Right lobe of liver (tissue), 6 donors: ENCODE results near the gene PDZD4. TPM values are rescaled to one million over a fixed set of nuclear protein-coding genes. Genes with fewer than 3 reads are reported as not detected.

Experiments
- ATAC-seq, 4 donors: fragments of 200-7000 bp; cut with Tn5 transposase; one replicate each; pipeline ENCODE4 v1.9.1; 2020; ENCODE audit warnings: mild to moderate bottlenecking in 4 of 4, moderate library complexity in 4 of 4
- DNase-seq, 3 donors: peaks; one replicate each; pipeline ENCODE4 v3.0.0-alpha.2; 2020
- H3K27ac ChIP-seq, 3 donors: fragments of 200-600 bp; one replicate each; pipeline ENCODE4 v1.8.0; 2022
- H3K27me3 ChIP-seq, 2 donors: fragments of 200-600 bp; one replicate each; pipeline ENCODE4 v1.8.0; 2022
- H3K36me3 ChIP-seq, 4 donors: fragments of 200-600 bp; sonication (generic) in 1 of 4; one replicate each; pipeline versions ENCODE4 v1.5.1 to v1.8.0; 2017 to 2022; ENCODE audit warnings: control low read depth in 1 of 4
- H3K4me1 ChIP-seq, 4 donors: fragments of 200-600 bp; sonication (generic) in 1 of 4; one replicate each; pipeline versions ENCODE4 v1.5.1 to v1.8.0; 2017 to 2022; ENCODE audit warnings: control low read depth in 1 of 4
- H3K4me3 ChIP-seq, 3 donors: fragments of 200-600 bp; one replicate each; pipeline ENCODE4 v1.8.0; 2022
- H3K9me3 ChIP-seq, 4 donors: fragments of 200-600 bp; sonication (generic) in 1 of 4; one replicate each; pipeline versions ENCODE4 v1.5.1 to v1.8.0; 2017 to 2022; ENCODE audit warnings: control low read depth in 1 of 4
- POLR2A ChIP-seq: fragments of 450-650 bp; IDR thresholded peaks from one replicate; pipeline ENCODE4 v1.6.1; 2017; ENCODE audit warnings: antibody characterized with exemption, mild to moderate bottlenecking
- WGBS: methylation state at CpG from one replicate; pipeline ENCODE4 v1.1.6; 2018; ENCODE audit warnings: low coverage, low lambda C conversion rate; ENCODE audit not compliant: insufficient coverage; ENCODE audit errors: missing lambda C conversion rate; 5-methylcytosine and 5-hydroxymethylcytosine counted together
- intact Hi-C, 2 donors: fragments of 100-400 bp; cut with DNase I; formaldehyde crosslinking; loops; one replicate each; pipeline versions ENCODE4 v1.11.2 to v1.14.1; 2022
- total RNA-seq, 6 experiments: library from RNA; depleted of rRNA in 2 of 6; stranded (reverse); fragments of >200 nt in 2 of 6; fragmentation: NEBNext Ultra II Directional in 3 of 6; extraction: Animal tissue kit (Norgen Biotek cat#: 25700) in 3 of 6; gene quantifications; one replicate each; pipeline versions ENCODE4 v1.1.0 to v1.2.4, GENCODE V29; 2016 to 2023
- TF ChIP-seq, protein P1 (sequence below), 4 donors: fragments of 200-600 bp in 3 of 4; fragments of 450-650 bp in 1 of 4; IDR thresholded peaks; one replicate each; pipeline versions ENCODE4 v1.5.1 to v1.8.0; 2016 to 2022; ENCODE audit warnings: antibody characterized with exemption in 4 of 4, mild to moderate bottlenecking in 2 of 4
- donor health status: DM: no; HTN: yes; CAD: no.
- donor health status: DM: no; HTN: no; CAD: no.
- donor health status: DM: no; HTN: no; CAD: no.
- donor health status: DM: no; HTN: yes; CAD: no.
- donor health status: DM: no; HTN: yes; CAD: no.

The PDZD4 gene
- total RNA-seq, 6 experiments from 2014 or later: 0.61 to 2.3 (median 1.5) TPM

DNA sequence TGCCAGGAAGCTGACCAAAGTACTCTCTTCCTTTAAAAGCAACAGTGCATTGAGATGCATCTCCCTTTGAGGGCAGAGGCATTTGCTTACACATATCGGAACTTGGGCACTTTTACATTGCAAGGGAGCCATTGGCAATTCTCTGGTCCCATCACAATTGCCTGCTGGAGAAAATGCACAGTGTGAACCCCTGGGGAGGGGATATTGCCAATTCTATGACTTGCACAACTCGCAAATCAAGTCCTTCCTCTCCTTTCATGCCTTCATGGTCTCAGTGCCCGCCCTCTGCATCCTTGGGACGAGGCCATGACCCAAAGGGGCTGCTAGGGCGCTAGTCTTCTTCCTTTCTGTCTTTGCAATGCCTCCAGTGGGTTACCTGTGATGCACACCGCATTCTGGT is 14.9 kb upstream of the PDZD4 start:
- Histone ChIP-seq H3K4me3 (no peak overlapping the region), H3K27ac (no peak overlapping the region), H3K36me3 (no peaks in the 10 kb centered on the region), H3K9me3 (no peaks in the 10 kb centered on the region), H3K27me3 (peaks cover 0 to 5% of the 10 kb centered on the region in 2 donors), H3K4me1 (no peaks in the 10 kb centered on the region)
- no peak for ATAC-seq
- TF ChIP-seq POLR2A: no peak
- TF ChIP-seq, protein P1, sequence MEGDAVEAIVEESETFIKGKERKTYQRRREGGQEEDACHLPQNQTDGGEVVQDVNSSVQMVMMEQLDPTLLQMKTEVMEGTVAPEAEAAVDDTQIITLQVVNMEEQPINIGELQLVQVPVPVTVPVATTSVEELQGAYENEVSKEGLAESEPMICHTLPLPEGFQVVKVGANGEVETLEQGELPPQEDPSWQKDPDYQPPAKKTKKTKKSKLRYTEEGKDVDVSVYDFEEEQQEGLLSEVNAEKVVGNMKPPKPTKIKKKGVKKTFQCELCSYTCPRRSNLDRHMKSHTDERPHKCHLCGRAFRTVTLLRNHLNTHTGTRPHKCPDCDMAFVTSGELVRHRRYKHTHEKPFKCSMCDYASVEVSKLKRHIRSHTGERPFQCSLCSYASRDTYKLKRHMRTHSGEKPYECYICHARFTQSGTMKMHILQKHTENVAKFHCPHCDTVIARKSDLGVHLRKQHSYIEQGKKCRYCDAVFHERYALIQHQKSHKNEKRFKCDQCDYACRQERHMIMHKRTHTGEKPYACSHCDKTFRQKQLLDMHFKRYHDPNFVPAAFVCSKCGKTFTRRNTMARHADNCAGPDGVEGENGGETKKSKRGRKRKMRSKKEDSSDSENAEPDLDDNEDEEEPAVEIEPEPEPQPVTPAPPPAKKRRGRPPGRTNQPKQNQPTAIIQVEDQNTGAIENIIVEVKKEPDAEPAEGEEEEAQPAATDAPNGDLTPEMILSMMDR (IDR thresholded peaks at IDR 0.05): no peak
- intact Hi-C loops: no loop called here
- DNase-seq: no peak
- WGBS: 15% methylated on average over 5 of the region's 6 CpGs

GRCh38 chrX:153844509-153845082 is 14.3 kb upstream of the PDZD4 start:
- Histone ChIP-seq H3K4me3 (no peak overlapping the region), H3K27ac (no peak overlapping the region), H3K4me1 (no peaks in the 10 kb centered on the region), H3K27me3 (peaks cover 0 to 5% of the 10 kb centered on the region in 2 donors), H3K36me3 (no peaks in the 10 kb centered on the region), H3K9me3 (no peaks in the 10 kb centered on the region)
- ATAC-seq: no peak
- WGBS: 9% methylated on average over 6 of the region's 6 CpGs
- DNase-seq: no peak
- intact Hi-C loops: no loop called here
- TF ChIP-seq POLR2A: no peak
- TF ChIP-seq, protein P1 (IDR thresholded peaks at IDR 0.05): no peak

DNA sequence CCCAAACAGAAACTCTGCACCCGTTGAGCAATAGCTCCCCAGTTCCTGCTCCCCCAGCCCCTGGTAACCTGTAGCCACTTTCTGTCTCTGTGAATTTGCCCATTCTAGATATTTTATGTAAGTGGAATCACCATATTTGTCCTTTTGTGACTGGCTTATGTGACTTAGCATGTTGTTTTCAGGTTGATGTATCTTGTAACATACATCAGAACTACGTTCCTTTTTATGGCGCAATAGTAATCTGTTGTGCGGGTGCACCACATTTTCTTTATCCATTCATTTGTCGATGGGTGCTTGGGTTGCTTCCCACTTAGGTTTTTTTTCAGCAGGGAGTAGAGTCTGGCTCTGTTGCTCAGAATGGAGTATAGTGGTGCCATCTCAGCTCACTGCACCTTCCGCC is 6.6 kb upstream of the PDZD4 start:
- Histone ChIP-seq H3K27ac (no peak overlapping the region), H3K4me3 (no peak overlapping the region), H3K4me1 (no peaks in the 10 kb centered on the region), H3K36me3 (no peaks in the 10 kb centered on the region), H3K9me3 (no peaks in the 10 kb centered on the region), H3K27me3 (no peaks in the 10 kb centered on the region)
- DNase-seq (no peak), ATAC-seq (no peak)
- intact Hi-C loops: no loop called here
- 74% methylated on average over 4 of the region's 6 CpGs for WGBS
- TF ChIP-seq, protein P1 (IDR thresholded peaks at IDR 0.05): no peak
- no peak for TF ChIP-seq POLR2A

DNA sequence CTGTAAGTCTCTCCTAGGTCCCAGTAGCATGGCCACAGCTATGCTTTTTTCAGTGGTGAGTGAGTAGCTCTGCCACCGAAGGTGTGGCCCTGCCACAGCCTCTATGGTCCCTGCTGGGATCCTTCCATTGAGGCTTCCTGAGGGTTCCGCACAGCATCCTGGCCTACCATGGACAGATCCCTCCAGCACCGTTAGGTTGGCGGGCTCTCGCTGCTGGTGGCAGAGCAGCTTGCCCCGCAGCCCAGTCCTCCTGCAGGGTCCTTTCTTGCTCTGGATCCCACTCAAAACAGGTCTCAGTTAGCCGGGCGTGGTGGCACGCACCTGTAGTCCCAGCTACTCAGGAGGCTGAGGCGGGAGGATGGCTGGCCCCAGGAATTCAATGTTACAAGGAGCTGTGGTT is 2.4 kb upstream of the PDZD4 start:
- intact Hi-C loops: no loop called here
- H3K9me3 ChIP-seq: no peaks in the 10 kb centered on the region

More for the DNA sequence above, 2.4 kb upstream of the PDZD4 start:
- 92% methylated on average over 2 of the region's 10 CpGs for WGBS
- DNase-seq (no peak), ATAC-seq (no peak)
- TF ChIP-seq, protein P1 (IDR thresholded peaks at IDR 0.05): no peak
- TF ChIP-seq POLR2A: no peak
- Histone ChIP-seq H3K4me1 (no peaks in the 10 kb centered on the region), H3K27me3 (peaks cover 0 to 23% of the 10 kb centered on the region in 2 donors), H3K36me3 (no peaks in the 10 kb centered on the region), H3K27ac (no peak overlapping the region), H3K4me3 (no peak overlapping the region)
